OCI-LY3 (cell line): ENCODE measurements around the gene PLCZ1.

Experiments used
- H2AFZ ChIP-seq: fragments of 200-600, 300-600 bp; shearing (Covaris generic); 2 replicates; pipeline ENCODE4 v1.6.0; 2014; ENCODE audit warnings: antibody characterized with exemption, low read depth, low read length
- H3K27ac ChIP-seq: fragments of 200-600, 300-600 bp; sonication (generic); 2 replicates; pipeline ENCODE4 v1.5.1; 2014; ENCODE audit warnings: mild to moderate bottlenecking, low read length, moderate library complexity, mixed read lengths
- H3K27me3 ChIP-seq: fragments of 200-600, 300-600 bp; sonication (generic); 2 replicates; pipeline ENCODE4 v1.6.1; 2014; ENCODE audit warnings: low read depth, low read length, mixed read lengths
- H3K36me3 ChIP-seq: fragments of 200-600, 300-600 bp; sonication (generic); replicated peaks from 2 replicates; pipeline ENCODE3; 2014; ENCODE audit warnings: low read depth, low read length, mixed read lengths
- H3K4me1 ChIP-seq: fragments of 300-600, 200-600 bp; sonication (generic); 2 replicates; pipeline ENCODE4 v1.6.1; 2014; ENCODE audit warnings: low read length, mixed read lengths
- H3K4me2 ChIP-seq: fragments of 200-600, 300-600 bp; sonication (generic); 2 replicates; pipeline ENCODE4 v1.6.1; 2014; ENCODE audit warnings: low read length, mixed read lengths
- H3K4me3 ChIP-seq: fragments of 300-600, 200-600 bp; sonication (generic); 2 replicates; pipeline ENCODE4 v1.5.1; 2014; ENCODE audit warnings: antibody characterized with exemption, mild to moderate bottlenecking, low read length, moderate library complexity
- H3K79me2 ChIP-seq: fragments of 300-600, 200-600 bp; shearing (Covaris generic); 2 replicates; pipeline ENCODE4 v1.6.1; 2014; ENCODE audit warnings: mild to moderate bottlenecking, low read length, mixed read lengths
- H3K9ac ChIP-seq: fragments of 300-600, 200-600 bp; shearing (Covaris generic); 2 replicates; pipeline ENCODE4 v1.6.0; 2014; ENCODE audit warnings: mild to moderate bottlenecking, low read length, moderate library complexity
- H3K9me3 ChIP-seq: fragments of 200-600, 300-600 bp; shearing (Covaris generic); 2 replicates; pipeline ENCODE4 v1.6.1; 2014; ENCODE audit warnings: low read length, mixed read lengths; ENCODE audit not compliant: insufficient read depth
- H4K20me1 ChIP-seq: fragments of 200-600, 300-600 bp; sonication (generic); 2 replicates; pipeline ENCODE4 v1.6.1; 2016; ENCODE audit warnings: low read length, mixed read lengths; ENCODE audit not compliant: insufficient read depth
- EZH2phosphoT487 ChIP-seq: fragments of 200-600 bp; shearing (Covaris generic); IDR thresholded peaks from 2 replicates; pipeline ENCODE4 v1.6.1; 2018; ENCODE audit warnings: antibody characterized with exemption, mixed run types, low read depth
- TF ChIP-seq, protein P1 (sequence below): fragments of 200-600, 300-600 bp; sonication (generic); IDR thresholded peaks from 2 replicates; pipeline ENCODE4 v1.5.1; 2014; ENCODE audit warnings: antibody characterized with exemption, low read length, low read depth

PLCZ1 gene

GRCh38 chr12:18681818-18682217 lies 56.0 kb downstream of the PLCZ1 start:
- Histone ChIP-seq H3K27me3 (no peaks in the 10 kb centered on the region), H3K4me2 (no peak overlapping the region), H3K4me3 (no peak overlapping the region), H3K4me1 (no peaks in the 10 kb centered on the region), H3K27ac (no peak overlapping the region), H3K79me2 (no peaks in the 10 kb centered on the region), H3K9ac (no peak overlapping the region), H3K36me3 (no peaks in the 10 kb centered on the region), H4K20me1 (no peaks in the 10 kb centered on the region), H2AFZ (no peak overlapping the region), H3K9me3 (no peaks in the 10 kb centered on the region)
- TF ChIP-seq, protein P1, sequence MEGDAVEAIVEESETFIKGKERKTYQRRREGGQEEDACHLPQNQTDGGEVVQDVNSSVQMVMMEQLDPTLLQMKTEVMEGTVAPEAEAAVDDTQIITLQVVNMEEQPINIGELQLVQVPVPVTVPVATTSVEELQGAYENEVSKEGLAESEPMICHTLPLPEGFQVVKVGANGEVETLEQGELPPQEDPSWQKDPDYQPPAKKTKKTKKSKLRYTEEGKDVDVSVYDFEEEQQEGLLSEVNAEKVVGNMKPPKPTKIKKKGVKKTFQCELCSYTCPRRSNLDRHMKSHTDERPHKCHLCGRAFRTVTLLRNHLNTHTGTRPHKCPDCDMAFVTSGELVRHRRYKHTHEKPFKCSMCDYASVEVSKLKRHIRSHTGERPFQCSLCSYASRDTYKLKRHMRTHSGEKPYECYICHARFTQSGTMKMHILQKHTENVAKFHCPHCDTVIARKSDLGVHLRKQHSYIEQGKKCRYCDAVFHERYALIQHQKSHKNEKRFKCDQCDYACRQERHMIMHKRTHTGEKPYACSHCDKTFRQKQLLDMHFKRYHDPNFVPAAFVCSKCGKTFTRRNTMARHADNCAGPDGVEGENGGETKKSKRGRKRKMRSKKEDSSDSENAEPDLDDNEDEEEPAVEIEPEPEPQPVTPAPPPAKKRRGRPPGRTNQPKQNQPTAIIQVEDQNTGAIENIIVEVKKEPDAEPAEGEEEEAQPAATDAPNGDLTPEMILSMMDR, result no peak
- no peak for TF ChIP-seq EZH2phosphoT487

DNA sequence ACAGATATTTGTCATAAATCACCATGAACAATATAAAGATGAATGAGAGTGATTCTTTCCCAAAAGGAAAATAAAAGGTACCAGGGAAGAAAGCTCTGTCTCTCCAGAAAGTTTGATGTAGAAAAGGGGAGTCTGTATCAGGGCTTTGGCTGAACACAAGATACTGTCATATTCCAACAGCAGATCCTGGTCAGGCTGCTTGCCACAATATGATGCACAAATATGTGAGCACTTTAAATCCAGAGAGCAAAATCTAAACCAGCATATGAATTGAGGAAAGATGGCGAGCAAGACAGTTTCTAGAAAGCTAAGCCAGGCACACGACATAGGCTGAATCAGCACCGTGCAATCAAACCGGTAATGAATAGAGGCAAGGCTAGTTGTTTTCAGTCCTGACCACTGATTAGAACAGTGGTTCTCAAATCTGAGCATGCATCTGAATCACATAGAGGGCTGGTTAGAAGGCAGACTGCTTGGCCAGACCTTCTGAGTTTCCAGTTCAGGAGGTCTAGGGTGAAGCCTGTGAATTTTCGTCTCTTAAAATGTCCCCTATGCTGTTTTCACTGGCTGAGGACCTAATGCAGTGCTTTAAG lies 60.7 kb downstream of the PLCZ1 start:
- H3K36me3 ChIP-seq, result no peaks in the 10 kb centered on the region
- H3K27ac ChIP-seq, result no peak overlapping the region
- H3K4me2 ChIP-seq, result no peak overlapping the region
- H3K79me2 ChIP-seq, result no peaks in the 10 kb centered on the region
- TF ChIP-seq EZH2phosphoT487, result no peak
- TF ChIP-seq, protein P1, result no peak
- H3K4me1 ChIP-seq, result no peaks in the 10 kb centered on the region
- no peak overlapping the region for H3K4me3 ChIP-seq
- no peak overlapping the region for H3K9ac ChIP-seq
- no peaks in the 10 kb centered on the region for H3K27me3 ChIP-seq
- no peaks in the 10 kb centered on the region for H4K20me1 ChIP-seq
- H2AFZ ChIP-seq, result no peak overlapping the region
- no peaks in the 10 kb centered on the region for H3K9me3 ChIP-seq

DNA sequence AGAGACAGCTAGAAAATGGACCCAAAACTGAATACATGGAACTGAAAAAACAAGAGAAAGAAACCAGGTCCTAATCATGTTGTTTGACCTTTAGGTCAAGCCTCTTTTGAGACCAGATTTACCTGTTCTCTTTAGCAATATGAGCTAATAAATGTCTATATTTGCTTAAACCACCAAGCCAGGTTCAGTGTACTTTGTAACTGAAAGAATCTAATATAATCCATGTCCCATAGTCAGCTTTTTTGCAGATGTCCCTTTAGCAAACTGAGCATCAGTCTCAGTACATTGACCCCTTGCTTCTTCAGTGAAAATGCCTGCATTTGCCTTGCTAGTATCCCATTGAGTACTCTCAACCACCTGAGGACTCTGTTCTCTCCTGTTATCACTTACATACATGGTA lies 61.7 kb downstream of the PLCZ1 start:
- Histone ChIP-seq H3K4me3 (no peak overlapping the region), H3K27me3 (no peaks in the 10 kb centered on the region), H3K9ac (no peak overlapping the region), H3K27ac (no peak overlapping the region), H2AFZ (no peak overlapping the region), H3K9me3 (no peaks in the 10 kb centered on the region), H3K4me1 (no peaks in the 10 kb centered on the region), H3K4me2 (no peak overlapping the region), H4K20me1 (no peaks in the 10 kb centered on the region), H3K79me2 (no peaks in the 10 kb centered on the region), H3K36me3 (no peaks in the 10 kb centered on the region)
- TF ChIP-seq EZH2phosphoT487, result no peak
- TF ChIP-seq, protein P1, result no peak

DNA sequence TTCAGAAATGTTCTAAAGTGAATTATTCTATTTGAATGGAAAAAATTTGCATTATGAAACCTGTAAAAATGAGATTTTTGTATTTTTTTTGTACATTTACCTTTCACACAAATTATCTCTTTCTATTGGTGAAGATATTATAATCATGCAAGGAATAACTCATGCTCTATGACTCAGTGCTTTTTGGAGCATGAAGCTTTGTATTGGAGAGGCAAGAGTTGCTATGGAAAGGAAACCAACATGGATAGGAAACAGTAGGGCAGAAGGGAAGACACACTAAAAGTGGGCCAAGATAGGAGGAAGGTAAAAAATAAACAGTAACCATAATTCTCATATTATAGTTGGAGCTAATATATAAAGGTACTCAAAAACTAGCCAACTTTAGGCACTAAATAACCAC lies 79.0 kb downstream of the PLCZ1 start:
- H3K27me3 ChIP-seq, result no peaks in the 10 kb centered on the region
- no peak overlapping the region for H3K27ac ChIP-seq
- H3K79me2 ChIP-seq, result no peaks in the 10 kb centered on the region
- no peaks in the 10 kb centered on the region for H3K4me1 ChIP-seq
- 0 out of 2 replicates have a peak, but pooled peaks cover 5% of the 10 kb centered on the region for H3K9me3 ChIP-seq
- H4K20me1 ChIP-seq, result no peaks in the 10 kb centered on the region
- H3K9ac ChIP-seq, result no peak overlapping the region
- no peaks in the 10 kb centered on the region for H3K36me3 ChIP-seq
- H3K4me3 ChIP-seq, result no peak overlapping the region
- no peak overlapping the region for H3K4me2 ChIP-seq
- TF ChIP-seq EZH2phosphoT487, result no peak
- TF ChIP-seq, protein P1, result no peak
- no peak overlapping the region for H2AFZ ChIP-seq
